HG03039 (cell line): ENCODE data around the gene PTPRK.

Source experiments
- ATAC-seq: cut with Tn5 transposase; IDR thresholded peaks from one replicate; pipeline ENCODE4 v1.9.1; 2021; ENCODE audit warnings: mild to moderate bottlenecking, moderate library complexity; ENCODE audit not compliant: unreplicated experiment

Gene PTPRK

DNA sequence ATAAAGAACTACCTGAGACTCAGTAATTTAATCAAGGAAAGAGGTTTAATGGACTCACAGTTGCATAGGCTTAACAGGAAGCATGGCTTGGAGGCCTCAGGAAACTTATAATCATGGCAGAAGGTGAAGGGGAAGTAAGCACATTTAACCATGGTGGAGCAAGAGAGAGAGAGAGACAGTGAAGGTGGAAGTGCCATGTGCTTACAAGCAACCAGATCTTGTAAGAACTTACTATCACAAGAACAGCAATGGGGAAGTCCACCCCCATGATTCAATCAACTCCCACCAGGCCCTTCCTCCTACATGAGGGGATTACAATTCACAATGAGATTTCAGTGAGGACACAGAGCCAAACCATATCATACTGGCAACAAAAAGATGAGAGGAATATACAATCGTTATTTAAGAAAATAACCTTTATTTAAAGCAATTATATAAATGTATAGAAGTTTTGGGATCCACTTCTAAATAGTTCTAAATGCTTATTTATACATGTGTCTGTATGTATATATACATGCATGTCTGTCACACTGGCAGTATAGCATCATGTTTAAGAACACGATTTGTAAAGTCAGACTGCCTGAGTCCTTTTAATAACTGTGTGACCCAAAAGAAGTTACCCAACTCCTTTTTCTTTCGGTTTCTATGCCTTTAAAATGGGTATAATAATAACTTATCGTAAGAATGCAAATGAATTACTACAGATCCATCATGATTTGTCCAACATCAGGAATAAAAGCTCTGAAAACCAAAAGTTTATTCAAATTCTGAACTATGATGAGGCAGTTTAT lies 363.9 kb downstream of the PTPRK start:
- ATAC-seq, result no peak

DNA sequence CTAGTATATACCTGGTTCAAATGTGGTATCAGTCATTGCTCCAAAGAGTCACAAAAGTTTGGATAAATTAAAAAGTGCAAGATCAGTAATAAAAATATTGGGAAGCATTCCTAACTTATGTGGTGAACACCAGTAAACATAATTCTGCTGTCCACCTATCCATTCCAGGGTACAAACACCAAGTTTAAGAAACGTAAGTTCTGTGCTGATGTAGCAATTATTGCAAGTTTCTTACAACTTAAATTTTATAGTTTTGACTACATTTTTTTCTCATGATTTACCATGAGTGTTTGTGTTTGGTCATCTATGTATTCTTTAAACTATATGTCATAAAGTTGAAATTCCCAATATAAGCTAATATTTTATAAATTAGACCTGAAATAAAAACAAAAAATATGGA lies 364.6 kb downstream of the PTPRK start:
- no peak for ATAC-seq

DNA sequence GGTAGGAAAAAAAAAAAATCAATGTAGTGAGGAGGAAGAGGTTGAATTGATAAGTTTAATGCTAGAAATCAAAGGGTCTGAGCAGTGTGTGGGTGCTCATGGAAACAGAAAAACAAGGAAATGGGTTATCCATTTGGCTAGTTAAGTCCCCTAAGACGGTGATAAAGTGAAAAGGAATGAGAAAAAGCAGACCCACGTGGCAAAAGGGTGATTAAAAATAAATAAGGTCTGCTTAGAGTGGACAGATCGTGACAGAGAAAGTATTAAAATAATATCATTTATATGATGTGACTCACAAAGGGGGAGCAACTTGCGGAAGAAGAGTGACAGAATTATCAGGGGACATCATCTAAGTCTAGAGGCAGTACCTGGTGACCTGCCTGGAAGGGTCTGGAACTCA lies 367.8 kb downstream of the PTPRK start:
- ATAC-seq, result no peak

DNA sequence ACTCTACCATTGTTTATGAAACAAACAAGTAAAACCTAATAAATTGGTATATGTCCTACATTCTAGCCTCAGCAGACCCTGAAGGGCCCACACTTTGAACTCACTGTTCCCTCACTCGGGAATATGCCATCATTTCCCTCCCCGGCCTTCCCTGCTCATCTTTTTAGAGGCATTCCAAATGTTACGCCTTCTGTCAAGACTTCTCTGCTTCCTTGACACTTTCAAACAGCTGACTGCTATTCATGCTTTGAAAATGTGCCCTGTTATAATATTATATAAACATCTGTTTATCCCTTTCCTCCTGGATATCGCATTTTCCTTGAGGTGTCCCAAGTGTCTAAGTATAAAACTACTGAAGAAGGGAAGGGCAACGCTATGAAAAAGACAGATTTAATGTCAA lies 370.0 kb downstream of the PTPRK start:
- ATAC-seq, result no peak

DNA sequence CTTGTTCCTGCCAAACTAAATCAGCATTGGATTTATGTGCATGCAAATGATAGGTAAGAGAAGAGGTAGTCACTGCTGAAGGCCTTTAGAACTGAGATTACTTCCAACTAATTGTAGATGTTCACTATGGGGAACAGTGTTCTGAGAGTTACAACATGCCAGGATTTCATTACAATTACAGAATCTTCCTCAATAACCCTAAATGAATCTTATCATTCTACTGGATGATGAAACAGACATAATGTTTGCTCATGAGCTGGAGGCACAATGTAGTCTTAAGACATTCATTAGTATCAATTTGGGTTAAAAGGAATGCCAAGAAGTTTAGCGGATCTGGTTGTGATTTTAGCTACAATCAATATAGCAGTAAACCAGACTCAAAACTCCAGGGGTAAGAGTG lies 370.6 kb downstream of the PTPRK start:
- ATAC-seq, result no peak

DNA sequence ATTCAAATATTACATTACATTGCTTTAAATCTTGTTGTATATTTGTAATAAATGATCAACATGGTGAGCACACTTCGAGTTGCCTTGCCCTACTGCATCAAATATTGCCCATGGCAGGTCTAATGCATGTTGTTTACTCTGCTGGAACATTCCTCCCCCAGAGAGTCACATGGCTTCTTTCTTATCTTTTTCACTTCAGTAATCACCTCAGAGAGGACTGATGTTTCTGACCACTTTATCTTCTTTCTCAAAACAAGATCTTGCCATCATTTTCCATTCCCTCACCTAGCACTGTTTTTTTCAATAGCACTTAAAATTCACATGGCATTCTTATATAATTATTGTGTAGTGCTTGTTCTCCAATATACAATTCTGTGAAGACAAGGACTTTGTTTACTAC lies 376.1 kb downstream of the PTPRK start:
- no peak for ATAC-seq

DNA sequence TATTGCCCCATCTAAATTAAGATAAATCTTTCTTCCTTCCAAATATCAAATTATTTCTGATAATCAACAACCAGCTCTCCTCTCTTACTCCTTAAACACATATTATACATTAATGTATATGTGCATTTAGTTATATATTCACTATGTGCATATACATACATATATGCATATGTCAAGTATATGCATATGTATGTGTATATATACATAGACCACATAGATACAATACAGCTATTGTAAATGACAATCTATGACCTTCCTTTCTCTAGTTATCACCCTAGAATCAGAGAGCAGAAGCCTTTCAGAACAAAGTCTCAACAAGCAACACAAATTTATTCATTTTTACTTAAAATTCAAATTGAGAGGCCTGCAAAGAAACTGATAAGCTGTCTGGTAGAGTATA lies 378.5 kb downstream of the PTPRK start:
- no peak for ATAC-seq

DNA sequence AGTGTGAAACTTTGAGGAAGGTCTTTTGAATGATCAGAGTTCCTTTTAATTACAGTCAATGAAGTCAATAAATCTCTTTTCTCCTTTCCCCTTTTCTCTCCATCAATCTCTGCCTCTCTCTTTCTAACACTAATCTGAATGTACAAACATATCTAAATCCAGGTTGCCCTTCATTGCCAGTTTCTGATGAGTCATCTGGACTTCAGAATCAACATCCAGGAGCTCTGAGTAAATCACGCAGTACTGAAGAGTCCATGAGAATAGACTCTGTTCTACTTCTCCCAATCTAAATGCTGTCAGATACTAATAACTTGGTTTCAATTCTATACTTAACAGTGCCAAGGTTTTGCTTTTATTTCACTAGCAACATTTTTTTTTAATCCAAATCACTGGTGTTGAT lies 380.9 kb downstream of the PTPRK start:
- ATAC-seq, result no peak

DNA sequence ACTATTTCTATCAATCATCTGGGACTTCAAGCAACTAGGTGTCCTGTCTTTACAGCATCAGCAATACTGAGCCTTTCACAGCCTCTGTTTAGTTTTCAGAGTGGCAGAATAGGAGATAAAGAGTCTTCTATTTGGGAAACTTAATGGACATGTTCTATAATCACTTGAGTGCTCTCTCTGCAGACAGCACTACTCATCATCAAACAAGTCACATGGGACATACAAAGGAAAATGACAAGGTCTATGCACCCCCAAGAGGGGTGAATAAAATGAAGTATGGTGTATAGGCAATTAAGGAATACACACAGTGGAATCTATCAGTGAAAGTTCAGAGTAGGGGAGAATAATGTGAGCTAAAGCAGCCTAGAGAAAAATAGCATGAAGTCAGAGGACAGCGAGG lies 381.7 kb downstream of the PTPRK start:
- ATAC-seq, result no peak

DNA sequence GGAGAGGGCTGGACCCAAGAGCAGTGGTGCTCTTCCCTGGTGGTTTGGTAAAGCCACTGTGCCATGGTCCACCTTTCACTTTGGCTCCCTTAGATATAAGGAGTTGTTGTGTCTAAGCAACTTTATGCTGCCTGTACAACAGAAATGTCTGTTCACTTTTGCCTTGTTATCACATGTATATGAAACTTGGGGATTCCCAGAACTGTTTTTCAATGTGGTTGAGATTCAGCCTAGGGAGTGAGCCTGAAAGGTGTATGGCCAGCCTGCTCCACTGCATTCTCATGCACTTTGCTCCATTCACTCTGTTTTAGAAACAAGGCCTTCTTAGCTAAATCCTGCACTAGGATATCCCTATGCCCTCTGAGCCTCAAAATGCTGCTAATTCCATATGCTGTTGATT lies 385.1 kb downstream of the PTPRK start:
- no peak for ATAC-seq

DNA sequence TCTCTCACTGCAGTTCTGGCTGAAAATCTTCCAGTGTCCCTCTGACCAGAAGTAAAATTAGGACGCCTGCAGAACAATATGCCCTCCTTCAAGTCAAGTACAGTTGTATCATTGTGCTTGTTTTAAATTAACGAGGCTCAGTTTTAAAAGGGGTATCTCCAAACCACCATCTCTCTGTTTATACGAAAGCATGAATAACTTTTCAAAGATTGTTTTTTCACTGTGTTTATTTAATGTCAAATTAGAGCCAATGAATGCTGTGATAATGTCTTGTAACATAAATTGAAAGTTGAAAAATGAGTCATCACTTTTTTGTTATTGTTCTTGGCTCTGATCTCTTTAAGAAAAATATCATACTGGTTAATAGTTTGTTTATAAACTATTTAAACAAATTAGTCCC lies 388.8 kb downstream of the PTPRK start:
- no peak for ATAC-seq

DNA sequence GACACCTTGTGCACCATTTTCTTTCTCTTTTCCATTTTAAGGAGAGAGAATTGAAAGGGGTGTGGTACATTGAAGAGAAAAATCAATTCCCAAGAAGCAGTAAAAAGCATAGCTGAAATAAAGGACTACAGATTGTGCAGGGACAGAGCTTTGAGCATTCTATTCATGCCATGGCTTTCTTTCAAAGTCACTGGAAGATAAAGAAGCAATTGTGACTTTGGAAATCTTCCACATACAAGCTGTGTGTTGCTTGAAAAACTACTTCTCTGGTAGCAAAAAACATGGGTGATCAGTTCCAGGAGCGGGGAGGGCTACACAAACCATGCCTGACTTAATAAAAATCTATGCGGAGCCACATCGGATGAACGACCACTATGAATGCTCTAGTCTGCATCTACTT lies 389.4 kb downstream of the PTPRK start:
- ATAC-seq, result no peak

DNA sequence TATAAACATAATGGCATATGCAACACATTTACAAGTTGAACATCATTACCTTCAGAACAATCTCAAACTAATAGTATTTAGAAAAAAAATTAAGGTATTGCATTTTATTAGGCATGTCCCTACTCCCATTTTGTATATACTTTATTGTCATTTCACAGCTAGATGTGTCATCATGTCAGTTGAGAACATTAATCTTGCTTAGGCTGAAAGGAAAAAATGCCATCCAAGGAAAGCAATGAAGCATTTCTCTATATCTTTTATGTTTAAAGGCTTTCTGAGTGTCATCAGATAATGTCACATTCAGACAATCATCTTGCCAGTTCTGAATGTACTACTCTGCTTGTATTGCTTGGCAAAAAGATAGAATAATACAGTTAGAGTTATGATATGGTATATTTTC lies 390.7 kb downstream of the PTPRK start:
- no peak for ATAC-seq

DNA sequence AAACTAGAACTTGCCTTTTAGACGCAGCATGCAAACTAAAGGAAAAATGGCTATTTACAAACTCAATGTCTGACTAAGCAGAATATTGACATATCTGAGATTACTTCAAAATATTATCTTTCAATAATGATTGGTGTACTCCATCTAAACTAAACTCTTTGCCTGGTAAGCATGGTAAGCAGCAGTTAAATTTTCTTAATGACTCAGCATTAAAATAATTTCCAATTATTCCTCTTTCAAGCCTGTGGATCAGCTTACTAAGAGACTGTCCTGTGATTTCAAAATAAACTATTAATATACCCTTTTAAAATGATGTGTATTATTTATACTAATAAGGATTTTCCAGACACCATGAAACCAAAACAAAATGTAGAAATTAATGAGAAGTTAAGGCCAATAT lies 392.7 kb downstream of the PTPRK start:
- no peak for ATAC-seq

DNA sequence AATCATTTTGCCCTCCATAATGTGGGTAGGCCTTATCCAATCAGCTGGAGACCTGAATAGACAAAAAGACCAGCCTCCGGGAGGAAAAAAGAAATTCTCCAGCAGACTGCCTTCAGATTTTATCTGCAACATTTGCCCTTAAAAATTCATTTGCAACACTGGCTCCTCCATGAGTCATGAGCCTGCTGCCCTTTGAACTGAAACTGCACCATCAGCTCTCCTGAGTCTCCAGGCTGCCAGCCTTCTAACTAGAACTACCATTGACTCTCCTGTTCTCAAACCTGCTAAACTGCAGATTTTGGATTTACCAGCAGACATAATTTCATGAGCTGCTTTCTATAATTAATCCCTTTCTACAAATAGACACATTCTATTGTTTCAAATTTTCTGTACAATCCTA lies 395.7 kb downstream of the PTPRK start:
- ATAC-seq, result no peak

DNA sequence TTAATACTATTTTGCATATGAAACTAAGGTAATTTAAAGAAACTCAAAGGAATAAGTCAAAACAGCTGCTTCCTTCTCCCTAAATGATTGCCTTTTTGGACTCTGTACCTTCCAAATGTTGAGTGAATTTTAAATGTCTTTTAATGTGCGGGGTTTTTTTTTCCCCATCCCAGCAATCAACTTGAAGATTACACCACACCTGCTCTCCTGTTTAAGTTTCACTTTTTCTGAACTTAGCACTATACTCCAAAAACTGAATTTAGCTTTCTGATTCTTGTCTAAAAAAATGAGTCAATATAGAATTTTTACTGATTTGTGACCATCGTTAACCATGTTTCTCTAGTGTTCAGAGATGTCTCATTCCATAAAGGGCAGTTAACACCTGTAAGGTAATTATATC lies 398.8 kb downstream of the PTPRK start:
- no peak for ATAC-seq

DNA sequence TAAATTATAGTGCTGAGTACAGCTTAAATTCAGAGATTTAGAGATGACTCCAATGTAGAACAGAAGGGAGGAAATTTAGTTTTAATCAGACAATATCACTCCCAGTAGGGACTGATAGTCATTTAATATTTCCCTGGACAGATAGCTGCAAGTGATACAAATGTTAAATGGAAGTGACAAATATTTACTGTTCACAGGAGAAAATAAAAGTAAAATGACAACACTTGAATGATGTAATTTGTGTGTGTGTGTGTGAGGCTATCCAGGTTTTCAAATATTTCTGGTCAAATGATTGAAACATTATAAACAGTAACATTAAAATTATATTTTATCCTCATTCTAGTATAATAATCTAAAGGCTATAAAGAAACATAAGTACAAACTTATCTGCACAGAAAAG lies 399.2 kb downstream of the PTPRK start:
- ATAC-seq, result no peak

DNA sequence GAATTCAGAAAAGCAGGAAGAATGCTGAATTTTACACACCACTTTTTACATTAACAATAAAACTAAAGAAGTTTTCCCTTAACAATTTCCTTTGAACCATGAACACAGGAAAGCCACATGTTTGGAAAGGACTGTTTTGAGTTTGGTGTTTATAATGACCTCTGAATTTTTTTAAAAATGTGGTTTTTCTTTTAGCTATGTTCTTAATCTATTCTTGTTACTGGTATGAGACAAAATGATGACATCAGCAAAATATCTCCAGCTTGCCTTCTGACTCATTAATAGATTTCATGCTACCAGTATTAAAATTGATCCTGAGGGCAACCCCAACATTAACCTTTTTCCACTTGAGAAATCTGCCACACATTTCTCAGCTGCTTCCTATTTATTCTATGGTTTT lies 402.0 kb downstream of the PTPRK start:
- ATAC-seq, result no peak

DNA sequence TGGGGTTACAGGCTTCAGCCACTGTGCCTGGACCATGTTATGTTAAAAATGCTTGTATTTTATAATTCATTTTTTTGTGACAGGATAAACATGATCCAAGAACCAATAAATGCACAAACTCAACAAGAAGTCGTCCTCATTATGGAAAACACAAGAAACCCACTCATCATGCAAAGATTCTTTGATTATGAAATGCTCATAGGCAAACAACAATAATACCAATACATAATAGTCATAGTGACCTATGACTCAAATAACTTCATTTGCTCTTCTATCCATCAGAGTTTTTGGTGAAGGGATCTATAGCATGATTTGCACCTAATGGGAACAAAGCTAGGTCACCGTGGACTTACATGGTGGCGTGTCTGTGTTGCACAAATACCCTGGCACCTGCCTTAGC lies 402.5 kb downstream of the PTPRK start:
- ATAC-seq, result no peak

DNA sequence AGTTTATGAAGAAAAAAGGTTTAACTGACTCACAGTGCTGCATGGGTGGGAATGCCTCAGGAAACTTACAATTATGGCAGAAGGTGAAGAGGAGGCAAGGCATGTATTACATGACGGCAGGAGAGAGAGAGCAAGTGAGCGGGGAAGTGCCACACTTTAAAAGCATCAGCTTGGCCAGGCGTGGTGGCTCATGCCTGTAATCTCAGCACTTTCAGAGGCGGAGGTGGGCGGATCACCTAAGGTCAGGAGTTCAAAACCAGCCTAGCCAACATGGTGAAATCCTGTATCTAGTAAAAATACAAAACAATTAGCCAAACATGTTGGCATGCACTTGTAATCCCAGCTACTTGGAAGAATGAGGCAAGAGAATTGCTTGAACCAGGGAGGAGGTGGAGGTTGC lies 406.2 kb downstream of the PTPRK start:
- no peak for ATAC-seq

DNA sequence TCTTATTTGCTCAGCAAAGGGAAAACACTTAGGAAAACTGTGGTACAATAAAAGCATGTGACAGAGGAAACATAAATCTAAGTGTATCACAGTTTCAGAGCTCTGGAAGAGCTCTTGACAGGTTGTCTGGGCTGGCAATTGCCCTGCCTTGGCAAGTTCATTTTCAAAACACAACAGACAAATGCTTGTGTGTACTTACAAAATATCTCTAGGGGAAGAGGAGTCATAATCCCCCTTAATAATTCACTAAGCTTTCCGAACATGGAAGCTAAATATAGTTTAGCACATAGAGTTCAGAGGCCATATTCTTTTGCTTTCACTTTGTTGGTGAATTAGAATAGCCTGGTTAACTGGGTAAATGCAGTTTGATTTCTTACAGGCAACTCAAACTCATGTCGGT lies 407.9 kb downstream of the PTPRK start:
- ATAC-seq, result no peak

DNA sequence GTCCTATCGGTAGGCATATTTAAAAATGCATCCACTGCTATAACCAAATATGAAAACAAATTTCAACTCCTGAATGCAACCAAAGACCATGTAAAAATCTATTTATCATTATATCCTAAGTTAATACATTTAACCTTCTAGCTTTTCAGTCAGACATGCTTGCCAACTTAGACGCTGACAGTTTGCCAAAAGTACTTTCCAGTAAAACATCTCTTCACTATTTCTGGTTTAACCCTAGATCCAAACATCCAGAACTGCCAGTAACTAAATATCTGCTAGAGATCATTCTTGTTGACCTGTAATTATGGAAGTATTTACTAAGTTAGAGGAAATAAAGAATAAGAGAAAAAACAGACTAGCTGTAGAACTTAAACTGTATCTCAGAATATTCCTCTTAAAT lies 409.3 kb downstream of the PTPRK start:
- no peak for ATAC-seq

DNA sequence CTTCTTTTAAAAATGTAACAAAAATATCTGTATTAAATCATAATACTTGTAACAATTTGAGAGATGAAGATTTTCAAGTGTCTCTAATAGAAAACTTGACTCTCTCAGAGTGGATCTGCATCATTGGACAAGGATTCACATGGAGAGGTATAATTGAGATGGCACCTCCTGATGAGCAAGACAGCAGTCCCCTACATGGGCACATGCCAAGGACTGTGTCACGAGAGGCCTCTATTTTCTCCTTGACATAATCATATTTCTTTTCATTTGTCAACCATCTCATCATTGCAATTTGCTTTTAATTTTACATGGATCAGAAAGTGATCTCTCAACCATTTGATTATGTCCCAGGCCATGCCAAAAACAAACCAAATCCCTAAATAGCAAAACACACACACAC lies 412.7 kb downstream of the PTPRK start:
- ATAC-seq, result no peak
